GM19035 (cell line): Measurements from ENCODE around the gene SYNGR1.
"Not testable (repeated sequence)": the region's sequence is repeated elsewhere in the genome, so short reads cannot be mapped to it uniquely, and the experiment has no call there.

Experiments used
- ATAC-seq: cut with Tn5 transposase; IDR thresholded peaks from one replicate; pipeline ENCODE4 v1.9.1; 2021; ENCODE audit not compliant: unreplicated experiment

SYNGR1 gene

GRCh38 chr22:39401301-39401631, 51.5 kb downstream of the SYNGR1 start:
- ATAC-seq = no peak

GRCh38 chr22:39405346-39406085, 55.7 kb downstream of the SYNGR1 start:
- ATAC-seq = no peak

- ATAC-seq = no peak
These were observed 58.4 kb downstream of the SYNGR1 start for GRCh38 chr22:39408173-39408572.

GRCh38 chr22:39408807-39409206, 59.0 kb downstream of the SYNGR1 start:
- no peak for ATAC-seq

- ATAC-seq = no peak
These were observed 59.8 kb downstream of the SYNGR1 start for GRCh38 chr22:39409516-39410029.

GRCh38 chr22:39410264-39410663, 60.5 kb downstream of the SYNGR1 start:
- ATAC-seq = no peak

GRCh38 chr22:39411828-39412365, 62.1 kb downstream of the SYNGR1 start:
- ATAC-seq = not testable (repeated sequence)

GRCh38 chr22:39413204-39413603, 63.4 kb downstream of the SYNGR1 start:
- not testable (repeated sequence) for ATAC-seq

- ATAC-seq = no peak
These were observed 64.6 kb downstream of the SYNGR1 start for GRCh38 chr22:39414377-39414776.

GRCh38 chr22:39414886-39415285, 65.1 kb downstream of the SYNGR1 start:
- ATAC-seq = no peak

GRCh38 chr22:39415506-39415905, 65.7 kb downstream of the SYNGR1 start:
- ATAC-seq = no peak

- ATAC-seq = no peak
These were observed 66.5 kb downstream of the SYNGR1 start for GRCh38 chr22:39416319-39416718.

- no peak for ATAC-seq
These were observed 67.8 kb downstream of the SYNGR1 start for GRCh38 chr22:39417641-39418040.

- ATAC-seq = no peak
These were observed 68.9 kb downstream of the SYNGR1 start for GRCh38 chr22:39418696-39419095.

GRCh38 chr22:39419096-39419495, 69.3 kb downstream of the SYNGR1 start:
- no peak for ATAC-seq

GRCh38 chr22:39419911-39420310, 70.1 kb downstream of the SYNGR1 start:
- no peak for ATAC-seq

- ATAC-seq = no peak
These were observed 71.9 kb downstream of the SYNGR1 start for GRCh38 chr22:39421691-39422090.

GRCh38 chr22:39422101-39422500, 72.3 kb downstream of the SYNGR1 start:
- ATAC-seq = no peak

GRCh38 chr22:39422721-39423120, 72.9 kb downstream of the SYNGR1 start:
- no peak for ATAC-seq

GRCh38 chr22:39423976-39424375, 74.2 kb downstream of the SYNGR1 start:
- ATAC-seq = no peak

GRCh38 chr22:39426380-39427043, 76.7 kb downstream of the SYNGR1 start:
- no peak for ATAC-seq
